ENCODE data around the gene SSTR5.

GRCh38 chr16:1048442-1049112 lies 24.0 kb upstream of the SSTR5 start:
- TF ChIP-seq POLR2A (IDR thresholded peaks at IDR 0.05) (no peak), EP300 (IDR thresholded peaks at IDR 0.05) (no peak)
- TF ChIP-seq, protein P1, sequence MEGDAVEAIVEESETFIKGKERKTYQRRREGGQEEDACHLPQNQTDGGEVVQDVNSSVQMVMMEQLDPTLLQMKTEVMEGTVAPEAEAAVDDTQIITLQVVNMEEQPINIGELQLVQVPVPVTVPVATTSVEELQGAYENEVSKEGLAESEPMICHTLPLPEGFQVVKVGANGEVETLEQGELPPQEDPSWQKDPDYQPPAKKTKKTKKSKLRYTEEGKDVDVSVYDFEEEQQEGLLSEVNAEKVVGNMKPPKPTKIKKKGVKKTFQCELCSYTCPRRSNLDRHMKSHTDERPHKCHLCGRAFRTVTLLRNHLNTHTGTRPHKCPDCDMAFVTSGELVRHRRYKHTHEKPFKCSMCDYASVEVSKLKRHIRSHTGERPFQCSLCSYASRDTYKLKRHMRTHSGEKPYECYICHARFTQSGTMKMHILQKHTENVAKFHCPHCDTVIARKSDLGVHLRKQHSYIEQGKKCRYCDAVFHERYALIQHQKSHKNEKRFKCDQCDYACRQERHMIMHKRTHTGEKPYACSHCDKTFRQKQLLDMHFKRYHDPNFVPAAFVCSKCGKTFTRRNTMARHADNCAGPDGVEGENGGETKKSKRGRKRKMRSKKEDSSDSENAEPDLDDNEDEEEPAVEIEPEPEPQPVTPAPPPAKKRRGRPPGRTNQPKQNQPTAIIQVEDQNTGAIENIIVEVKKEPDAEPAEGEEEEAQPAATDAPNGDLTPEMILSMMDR (IDR thresholded peaks at IDR 0.05) = no peak

Data from gastroesophageal sphincter (tissue), 3 donors.